ENCODE results near the gene PRR7.
"Not testable (repeated sequence)": the region's sequence is repeated elsewhere in the genome, so short reads cannot be mapped to it uniquely, and the experiment has no call there.

PRR7 gene

GRCh38 chr5:177484902-177485549 lies 38.4 kb downstream of the PRR7 start:
- no peak for DNase-seq

- DNase-seq: not testable (repeated sequence)
These were observed 39.1 kb downstream of the PRR7 start for GRCh38 chr5:177485753-177486152.

- DNase-seq: no peak
These were observed 39.6 kb downstream of the PRR7 start for GRCh38 chr5:177486256-177486655.

GRCh38 chr5:177487144-177487543 lies 40.5 kb downstream of the PRR7 start:
- no peak for DNase-seq

- DNase-seq: no peak
These were observed 41.4 kb downstream of the PRR7 start for GRCh38 chr5:177487975-177488374.

- DNase-seq: no peak
These were observed 42.6 kb downstream of the PRR7 start for GRCh38 chr5:177489119-177489716.

GRCh38 chr5:177490311-177490991 lies 43.8 kb downstream of the PRR7 start:
- no peak for DNase-seq

GRCh38 chr5:177490992-177491391 lies 44.4 kb downstream of the PRR7 start:
- no peak for DNase-seq

- no peak for DNase-seq
These were observed 44.9 kb downstream of the PRR7 start for GRCh38 chr5:177491429-177491945.

GRCh38 chr5:177491983-177492746 lies 45.6 kb downstream of the PRR7 start:
- no peak for DNase-seq

GRCh38 chr5:177492841-177493240 lies 46.2 kb downstream of the PRR7 start:
- DNase-seq: no peak

GRCh38 chr5:177493795-177494345 lies 47.3 kb downstream of the PRR7 start:
- no peak for DNase-seq

GRCh38 chr5:177494346-177495195 lies 48.0 kb downstream of the PRR7 start:
- DNase-seq: no peak

GRCh38 chr5:177495243-177496060 lies 48.8 kb downstream of the PRR7 start:
- DNase-seq: no peak

- no peak for DNase-seq
These were observed 49.6 kb downstream of the PRR7 start for GRCh38 chr5:177496070-177496726.

- no peak for DNase-seq
These were observed 50.2 kb downstream of the PRR7 start for GRCh38 chr5:177496727-177497291.

GRCh38 chr5:177497292-177498012 lies 50.8 kb downstream of the PRR7 start, which contains the start of gene PDLIM7:
Gene PDLIM7 (minus strand): TSS chr5:177497604. CDS start chr5:177496512, 1,092 bp downstream.
- peak; percentile 88 to 98 (median 91) for DNase-seq

- DNase-seq: peak in 1 of 5 donors; percentile 16
These were observed 51.6 kb downstream of the PRR7 start for GRCh38 chr5:177498013-177498787.
